HepG2 (cell line): Measurements from ENCODE around the gene FUT3. TPM values are rescaled to one million over a fixed set of nuclear protein-coding genes. Genes with fewer than 3 reads are reported as not detected.
A peak's percentile ranks its signal among the peaks of the same experiment; 100 is the strongest.

Experiments used
- BORCS8-MEF2B ChIP-seq: sonication (generic); formaldehyde crosslinking; IDR thresholded peaks from 2 replicates; pipeline ENCODE4 v1.8.0; 2022; ENCODE audit warnings: mild to moderate bottlenecking, missing genetic modification reagents
- JUN ChIP-seq: sonication (generic); formaldehyde crosslinking; IDR thresholded peaks from 2 replicates; pipeline ENCODE4 v1.4.0; 2020; ENCODE audit warnings: mild to moderate bottlenecking, missing genetic modification reagents
- NCOA2 ChIP-seq: sonication (generic); formaldehyde crosslinking; IDR thresholded peaks from 2 replicates; pipeline ENCODE4 v1.8.0; 2022; ENCODE audit warnings: inconsistent platforms
- ZBTB7B ChIP-seq: sonication (generic); formaldehyde crosslinking; IDR thresholded peaks from 2 replicates; pipeline ENCODE4 v1.4.0; 2020; ENCODE audit warnings: missing genetic modification reagents
- ZFP37 ChIP-seq: sonication (generic); formaldehyde crosslinking; IDR thresholded peaks from 2 replicates; pipeline ENCODE4 v1.4.0; 2020; ENCODE audit warnings: missing genetic modification reagents, borderline replicate concordance
- ZNF160 ChIP-seq: sonication (generic); formaldehyde crosslinking; IDR thresholded peaks from 2 replicates; pipeline ENCODE4 v1.8.0; 2022; ENCODE audit warnings: mild to moderate bottlenecking, inconsistent platforms, missing genetic modification reagents
- ZNF180 ChIP-seq: sonication (generic); formaldehyde crosslinking; IDR thresholded peaks from 2 replicates; pipeline ENCODE4 v1.4.0; 2020; ENCODE audit warnings: low read depth, missing genetic modification reagents, borderline replicate concordance
- polyA plus RNA-seq, 8 experiments: library from polyadenylated mRNA; depleted of rRNA in 3 of 8; stranded (reverse) in 7 of 8; unstranded in 1 of 8; fragments of >200 nt; fragmentation: Illumina TruSeq in 4 of 8; extraction: Trizol in 4 of 8; gene quantifications; 2 replicates each; pipeline versions ENCODE4 v1.2.1 to v1.2.3, GENCODE V29; 2011 to 2016; ENCODE audit warnings: low read depth in 4 of 8, missing spikeins in 1 of 8, mixed read lengths in 1 of 8; ENCODE audit not compliant: insufficient read depth in 1 of 8
- total RNA-seq, 5 experiments: library from RNA; depleted of rRNA; stranded (reverse); fragments of >200 nt; fragmentation: Illumina TruSeq; extraction: Trizol; gene quantifications; 2 replicates each; pipeline ENCODE4 v1.2.3, GENCODE V29; 2016; ENCODE audit warnings: low read depth in 1 of 5
- TF ChIP-seq, protein P1 (sequence below): sonication (generic); formaldehyde crosslinking; IDR thresholded peaks from 2 replicates; pipeline ENCODE4 v1.4.0; 2020; ENCODE audit warnings: missing genetic modification reagents
- TF ChIP-seq, protein P2 (sequence below): sonication (generic); formaldehyde crosslinking; IDR thresholded peaks from 2 replicates; pipeline ENCODE4 v1.4.0; 2020; ENCODE audit warnings: missing genetic modification reagents
- TF ChIP-seq, protein P3 (sequence below): IDR thresholded peaks from 2 replicates; pipeline ENCODE4 v1.4.0; 2020; ENCODE audit warnings: mild to moderate bottlenecking, missing genetic modification reagents
- TF ChIP-seq, protein P4 (sequence below): sonication (generic); formaldehyde crosslinking; IDR thresholded peaks from 2 replicates; pipeline ENCODE4 v1.4.0; 2020; ENCODE audit warnings: missing genetic modification reagents
- TF ChIP-seq, protein P5 (sequence below): sonication (generic); formaldehyde crosslinking; IDR thresholded peaks from 2 replicates; pipeline ENCODE4 v1.4.0; 2020; ENCODE audit warnings: mild to moderate bottlenecking, missing genetic modification reagents

The FUT3 gene
- total and polyA plus RNA-seq, 2 of the 13 experiments (the other 11 are each of a cell fraction or from before 2014, with no cell fraction given): 0.53 to 1.1 TPM

DNA sequence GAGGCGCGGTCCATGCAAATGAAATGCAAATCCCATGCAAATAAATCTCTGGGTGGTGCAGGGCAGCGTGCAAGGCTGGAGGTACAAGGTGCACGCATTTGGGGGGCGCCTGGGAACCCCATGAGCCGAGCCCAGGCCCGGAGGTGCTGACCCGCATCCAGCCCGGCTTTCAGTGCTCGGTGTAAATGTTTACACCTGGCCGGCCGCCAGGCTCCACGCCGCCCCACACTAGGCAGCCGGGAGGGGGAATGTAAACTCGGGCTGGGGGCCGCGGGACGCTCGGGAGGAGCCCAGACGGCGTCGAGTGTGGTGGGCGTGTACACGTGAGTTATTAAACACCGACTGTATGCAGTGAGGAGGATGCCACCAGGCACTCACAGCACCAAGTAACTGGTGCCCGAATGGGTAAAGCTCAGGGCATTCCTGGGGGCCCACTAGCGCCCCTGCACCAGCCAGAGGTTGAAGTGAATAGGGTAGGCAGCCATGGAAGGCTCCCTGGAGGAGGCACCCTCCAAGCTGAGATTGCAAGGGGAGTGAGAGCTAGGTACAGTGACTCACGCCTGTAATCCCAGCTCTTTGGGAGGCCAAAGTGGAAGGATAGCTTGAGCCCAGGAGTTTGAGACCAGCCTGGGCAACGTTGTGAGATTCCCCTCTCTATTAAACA lies 28.9 kb downstream of the FUT3 start (continued):
- TF ChIP-seq, protein P1, sequence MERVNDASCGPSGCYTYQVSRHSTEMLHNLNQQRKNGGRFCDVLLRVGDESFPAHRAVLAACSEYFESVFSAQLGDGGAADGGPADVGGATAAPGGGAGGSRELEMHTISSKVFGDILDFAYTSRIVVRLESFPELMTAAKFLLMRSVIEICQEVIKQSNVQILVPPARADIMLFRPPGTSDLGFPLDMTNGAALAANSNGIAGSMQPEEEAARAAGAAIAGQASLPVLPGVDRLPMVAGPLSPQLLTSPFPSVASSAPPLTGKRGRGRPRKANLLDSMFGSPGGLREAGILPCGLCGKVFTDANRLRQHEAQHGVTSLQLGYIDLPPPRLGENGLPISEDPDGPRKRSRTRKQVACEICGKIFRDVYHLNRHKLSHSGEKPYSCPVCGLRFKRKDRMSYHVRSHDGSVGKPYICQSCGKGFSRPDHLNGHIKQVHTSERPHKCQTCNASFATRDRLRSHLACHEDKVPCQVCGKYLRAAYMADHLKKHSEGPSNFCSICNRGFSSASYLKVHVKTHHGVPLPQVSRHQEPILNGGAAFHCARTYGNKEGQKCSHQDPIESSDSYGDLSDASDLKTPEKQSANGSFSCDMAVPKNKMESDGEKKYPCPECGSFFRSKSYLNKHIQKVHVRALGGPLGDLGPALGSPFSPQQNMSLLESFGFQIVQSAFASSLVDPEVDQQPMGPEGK: peak; percentile 96
- TF ChIP-seq ZFP37 (CRISPR knock-in tag) (no peak), JUN (CRISPR knock-in tag) (no peak), BORCS8-MEF2B (CRISPR knock-in tag) (no peak), NCOA2 (CRISPR knock-in tag) (0 out of 2 replicates have a peak, but pooled peaks have one; percentile 13), ZNF180 (CRISPR knock-in tag) (no peak), ZBTB7B (CRISPR knock-in tag) (no peak), ZNF160 (CRISPR knock-in tag) (no peak)
- TF ChIP-seq, protein P2, sequence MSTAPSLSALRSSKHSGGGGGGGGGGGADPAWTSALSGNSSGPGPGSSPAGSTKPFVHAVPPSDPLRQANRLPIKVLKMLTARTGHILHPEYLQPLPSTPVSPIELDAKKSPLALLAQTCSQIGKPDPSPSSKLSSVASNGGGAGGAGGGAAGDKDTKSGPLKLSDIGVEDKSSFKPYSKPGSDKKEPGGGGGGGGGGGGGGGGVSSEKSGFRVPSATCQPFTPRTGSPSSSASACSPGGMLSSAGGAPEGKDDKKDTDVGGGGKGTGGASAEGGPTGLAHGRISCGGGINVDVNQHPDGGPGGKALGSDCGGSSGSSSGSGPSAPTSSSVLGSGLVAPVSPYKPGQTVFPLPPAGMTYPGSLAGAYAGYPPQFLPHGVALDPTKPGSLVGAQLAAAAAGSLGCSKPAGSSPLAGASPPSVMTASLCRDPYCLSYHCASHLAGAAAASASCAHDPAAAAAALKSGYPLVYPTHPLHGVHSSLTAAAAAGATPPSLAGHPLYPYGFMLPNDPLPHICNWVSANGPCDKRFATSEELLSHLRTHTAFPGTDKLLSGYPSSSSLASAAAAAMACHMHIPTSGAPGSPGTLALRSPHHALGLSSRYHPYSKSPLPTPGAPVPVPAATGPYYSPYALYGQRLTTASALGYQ: 0 out of 2 replicates have a peak, but pooled peaks have one; percentile 27
- TF ChIP-seq, protein P3, sequence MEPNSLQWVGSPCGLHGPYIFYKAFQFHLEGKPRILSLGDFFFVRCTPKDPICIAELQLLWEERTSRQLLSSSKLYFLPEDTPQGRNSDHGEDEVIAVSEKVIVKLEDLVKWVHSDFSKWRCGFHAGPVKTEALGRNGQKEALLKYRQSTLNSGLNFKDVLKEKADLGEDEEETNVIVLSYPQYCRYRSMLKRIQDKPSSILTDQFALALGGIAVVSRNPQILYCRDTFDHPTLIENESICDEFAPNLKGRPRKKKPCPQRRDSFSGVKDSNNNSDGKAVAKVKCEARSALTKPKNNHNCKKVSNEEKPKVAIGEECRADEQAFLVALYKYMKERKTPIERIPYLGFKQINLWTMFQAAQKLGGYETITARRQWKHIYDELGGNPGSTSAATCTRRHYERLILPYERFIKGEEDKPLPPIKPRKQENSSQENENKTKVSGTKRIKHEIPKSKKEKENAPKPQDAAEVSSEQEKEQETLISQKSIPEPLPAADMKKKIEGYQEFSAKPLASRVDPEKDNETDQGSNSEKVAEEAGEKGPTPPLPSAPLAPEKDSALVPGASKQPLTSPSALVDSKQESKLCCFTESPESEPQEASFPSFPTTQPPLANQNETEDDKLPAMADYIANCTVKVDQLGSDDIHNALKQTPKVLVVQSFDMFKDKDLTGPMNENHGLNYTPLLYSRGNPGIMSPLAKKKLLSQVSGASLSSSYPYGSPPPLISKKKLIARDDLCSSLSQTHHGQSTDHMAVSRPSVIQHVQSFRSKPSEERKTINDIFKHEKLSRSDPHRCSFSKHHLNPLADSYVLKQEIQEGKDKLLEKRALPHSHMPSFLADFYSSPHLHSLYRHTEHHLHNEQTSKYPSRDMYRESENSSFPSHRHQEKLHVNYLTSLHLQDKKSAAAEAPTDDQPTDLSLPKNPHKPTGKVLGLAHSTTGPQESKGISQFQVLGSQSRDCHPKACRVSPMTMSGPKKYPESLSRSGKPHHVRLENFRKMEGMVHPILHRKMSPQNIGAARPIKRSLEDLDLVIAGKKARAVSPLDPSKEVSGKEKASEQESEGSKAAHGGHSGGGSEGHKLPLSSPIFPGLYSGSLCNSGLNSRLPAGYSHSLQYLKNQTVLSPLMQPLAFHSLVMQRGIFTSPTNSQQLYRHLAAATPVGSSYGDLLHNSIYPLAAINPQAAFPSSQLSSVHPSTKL (CRISPR knock-in tag): peak; percentile 9; the same call in 1 of the 2 replicates
- TF ChIP-seq, protein P4, sequence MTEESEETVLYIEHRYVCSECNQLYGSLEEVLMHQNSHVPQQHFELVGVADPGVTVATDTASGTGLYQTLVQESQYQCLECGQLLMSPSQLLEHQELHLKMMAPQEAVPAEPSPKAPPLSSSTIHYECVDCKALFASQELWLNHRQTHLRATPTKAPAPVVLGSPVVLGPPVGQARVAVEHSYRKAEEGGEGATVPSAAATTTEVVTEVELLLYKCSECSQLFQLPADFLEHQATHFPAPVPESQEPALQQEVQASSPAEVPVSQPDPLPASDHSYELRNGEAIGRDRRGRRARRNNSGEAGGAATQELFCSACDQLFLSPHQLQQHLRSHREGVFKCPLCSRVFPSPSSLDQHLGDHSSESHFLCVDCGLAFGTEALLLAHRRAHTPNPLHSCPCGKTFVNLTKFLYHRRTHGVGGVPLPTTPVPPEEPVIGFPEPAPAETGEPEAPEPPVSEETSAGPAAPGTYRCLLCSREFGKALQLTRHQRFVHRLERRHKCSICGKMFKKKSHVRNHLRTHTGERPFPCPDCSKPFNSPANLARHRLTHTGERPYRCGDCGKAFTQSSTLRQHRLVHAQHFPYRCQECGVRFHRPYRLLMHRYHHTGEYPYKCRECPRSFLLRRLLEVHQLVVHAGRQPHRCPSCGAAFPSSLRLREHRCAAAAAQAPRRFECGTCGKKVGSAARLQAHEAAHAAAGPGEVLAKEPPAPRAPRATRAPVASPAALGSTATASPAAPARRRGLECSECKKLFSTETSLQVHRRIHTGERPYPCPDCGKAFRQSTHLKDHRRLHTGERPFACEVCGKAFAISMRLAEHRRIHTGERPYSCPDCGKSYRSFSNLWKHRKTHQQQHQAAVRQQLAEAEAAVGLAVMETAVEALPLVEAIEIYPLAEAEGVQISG (CRISPR knock-in tag): peak; percentile 8; the same call in 1 of the 2 replicates
- TF ChIP-seq, protein P5, sequence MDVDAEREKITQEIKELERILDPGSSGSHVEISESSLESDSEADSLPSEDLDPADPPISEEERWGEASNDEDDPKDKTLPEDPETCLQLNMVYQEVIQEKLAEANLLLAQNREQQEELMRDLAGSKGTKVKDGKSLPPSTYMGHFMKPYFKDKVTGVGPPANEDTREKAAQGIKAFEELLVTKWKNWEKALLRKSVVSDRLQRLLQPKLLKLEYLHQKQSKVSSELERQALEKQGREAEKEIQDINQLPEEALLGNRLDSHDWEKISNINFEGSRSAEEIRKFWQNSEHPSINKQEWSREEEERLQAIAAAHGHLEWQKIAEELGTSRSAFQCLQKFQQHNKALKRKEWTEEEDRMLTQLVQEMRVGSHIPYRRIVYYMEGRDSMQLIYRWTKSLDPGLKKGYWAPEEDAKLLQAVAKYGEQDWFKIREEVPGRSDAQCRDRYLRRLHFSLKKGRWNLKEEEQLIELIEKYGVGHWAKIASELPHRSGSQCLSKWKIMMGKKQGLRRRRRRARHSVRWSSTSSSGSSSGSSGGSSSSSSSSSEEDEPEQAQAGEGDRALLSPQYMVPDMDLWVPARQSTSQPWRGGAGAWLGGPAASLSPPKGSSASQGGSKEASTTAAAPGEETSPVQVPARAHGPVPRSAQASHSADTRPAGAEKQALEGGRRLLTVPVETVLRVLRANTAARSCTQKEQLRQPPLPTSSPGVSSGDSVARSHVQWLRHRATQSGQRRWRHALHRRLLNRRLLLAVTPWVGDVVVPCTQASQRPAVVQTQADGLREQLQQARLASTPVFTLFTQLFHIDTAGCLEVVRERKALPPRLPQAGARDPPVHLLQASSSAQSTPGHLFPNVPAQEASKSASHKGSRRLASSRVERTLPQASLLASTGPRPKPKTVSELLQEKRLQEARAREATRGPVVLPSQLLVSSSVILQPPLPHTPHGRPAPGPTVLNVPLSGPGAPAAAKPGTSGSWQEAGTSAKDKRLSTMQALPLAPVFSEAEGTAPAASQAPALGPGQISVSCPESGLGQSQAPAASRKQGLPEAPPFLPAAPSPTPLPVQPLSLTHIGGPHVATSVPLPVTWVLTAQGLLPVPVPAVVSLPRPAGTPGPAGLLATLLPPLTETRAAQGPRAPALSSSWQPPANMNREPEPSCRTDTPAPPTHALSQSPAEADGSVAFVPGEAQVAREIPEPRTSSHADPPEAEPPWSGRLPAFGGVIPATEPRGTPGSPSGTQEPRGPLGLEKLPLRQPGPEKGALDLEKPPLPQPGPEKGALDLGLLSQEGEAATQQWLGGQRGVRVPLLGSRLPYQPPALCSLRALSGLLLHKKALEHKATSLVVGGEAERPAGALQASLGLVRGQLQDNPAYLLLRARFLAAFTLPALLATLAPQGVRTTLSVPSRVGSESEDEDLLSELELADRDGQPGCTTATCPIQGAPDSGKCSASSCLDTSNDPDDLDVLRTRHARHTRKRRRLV (CRISPR knock-in tag): peak; percentile 96
